A549 (cell line): ENCODE measurements around the gene KLK2.

Experiments
- BCL3 ChIP-seq: fragments of >200 bp; sonication (Bioruptor Twin); formaldehyde crosslinking; IDR thresholded peaks from 3 replicates; pipeline ENCODE4 v1.6.1; 2016
- BHLHE40 ChIP-seq: IDR thresholded peaks from 2 replicates; pipeline ENCODE4 v1.6.1; 2012; ENCODE audit warnings: low read depth, low read length, inconsistent platforms
- CTCF ChIP-seq: fragments of >200 bp; sonication (Bioruptor Twin); formaldehyde crosslinking; IDR thresholded peaks from 3 replicates; pipeline ENCODE4 v1.5.1; 2016
- EHMT2 ChIP-seq: fragments of 200-600 bp; sonication (generic); IDR thresholded peaks from 2 replicates; pipeline ENCODE4 v1.6.1; 2016; ENCODE audit warnings: antibody characterized with exemption, low read depth, mild to moderate bottlenecking, moderate library complexity
- HDAC2 ChIP-seq: fragments of 200-600 bp; sonication (generic); IDR thresholded peaks from 2 replicates; pipeline ENCODE4 v1.6.1; 2016
- HMGXB4 ChIP-seq: fragments of 250-450 bp; sonication (Bioruptor Pico); IDR thresholded peaks from 2 replicates; pipeline ENCODE4 v1.5.0; 2021; ENCODE audit warnings: mild to moderate bottlenecking, moderate library complexity, borderline replicate concordance
- JUN ChIP-seq, 2 experiments: fragments of >200 bp; sonication (Bioruptor Twin); formaldehyde crosslinking; IDR thresholded peaks; 2 replicates in 1 of 2; 3 replicates in 1 of 2; pipeline ENCODE4 v1.6.1; 2016 to 2017
- MAX ChIP-seq: IDR thresholded peaks from 2 replicates; pipeline ENCODE4 v1.6.1; 2012
- POLR2A ChIP-seq: IDR thresholded peaks from 2 replicates; pipeline ENCODE4 v1.6.1; 2012; ENCODE audit warnings: mild to moderate bottlenecking, low read length
- RCOR1 ChIP-seq: fragments of 150-350 bp; IDR thresholded peaks from 2 replicates; pipeline ENCODE4 v1.6.1; 2014; ENCODE audit warnings: antibody characterized with exemption, low read length, low read depth
- SMC3 ChIP-seq: fragments of >200 bp; sonication (Bioruptor Twin); formaldehyde crosslinking; IDR thresholded peaks from 3 replicates; pipeline ENCODE4 v1.6.1; 2018; ENCODE audit warnings: inconsistent platforms
- SREBF2 ChIP-seq: fragments of 450-650 bp; IDR thresholded peaks from 2 replicates; pipeline ENCODE4 v1.6.1; 2014; ENCODE audit warnings: mild to moderate bottlenecking, moderate library complexity
- ZC3H11A ChIP-seq: fragments of 450-650 bp; IDR thresholded peaks from 2 replicates; pipeline ENCODE4 v1.6.1; 2014; ENCODE audit warnings: antibody characterized with exemption, mild to moderate bottlenecking

- TF ChIP-seq BHLHE40 (no peak), CTCF (no peak), JUN (IDR thresholded peaks at IDR 0.05) (no peak), HMGXB4 (CRISPR knock-in tag) (no peak), BCL3 (no peak), POLR2A (no peak), HDAC2 (no peak), ZC3H11A (no peak), SMC3 (no peak), SREBF2 (no peak), RCOR1 (no peak), EHMT2 (no peak), MAX (no peak)
These were observed 11.5 kb upstream of the KLK2 start for GRCh38 chr19:50861496-50862286.
